Measurements from ENCODE around the gene GJC3.

- no peak for TF ChIP-seq CTCF (IDR thresholded peaks at IDR 0.05)
- TF ChIP-seq POLR2A (IDR thresholded peaks at IDR 0.05), result no peak
- TF ChIP-seq POLR2AphosphoS5 (IDR thresholded peaks at IDR 0.05), result no peak
These were observed 3.1 kb downstream of the GJC3 start for GRCh38 chr7:99926321-99926720.
